Testis (tissue), 2 donors: ENCODE measurements around the gene ZNRD2.
A peak's percentile ranks its signal among the peaks of the same experiment; 100 is the strongest.

ENCODE experiments used
- CTCF ChIP-seq, 3 experiments: fragments of 450-650 bp in 2 of 3; fragments of 200-600 bp in 1 of 3; sonication (generic) in 1 of 3; IDR thresholded peaks; one replicate each; pipeline ENCODE4 v1.5.1; 2016 to 2019; ENCODE audit warnings: antibody characterized with exemption in 3 of 3, mild to moderate bottlenecking in 2 of 3, moderate library complexity in 1 of 3
- POLR2A ChIP-seq: fragments of 450-650 bp; IDR thresholded peaks from one replicate; pipeline ENCODE4 v1.6.1; 2017; ENCODE audit warnings: antibody characterized with exemption, mild to moderate bottlenecking, moderate library complexity

GRCh38 chr11:65593518-65594414 is 23.5 kb downstream of the ZNRD2 start:
- TF ChIP-seq CTCF (IDR thresholded peaks at IDR 0.05) (peak in 2 of 3 experiments; percentile 45), POLR2A (no peak)
